H1 (cell line): Measurements from ENCODE around the gene GMCL2.
"Not testable (repeated sequence)": the region's sequence is repeated elsewhere in the genome, so short reads cannot be mapped to it uniquely, and the experiment has no call there.

Experiments
- BACH1 ChIP-seq: IDR thresholded peaks from 2 replicates; pipeline ENCODE4 v1.6.1; 2012; ENCODE audit warnings: low read length, improper control_type of control experiment
- EZH2 ChIP-seq: fragments of 200-600 bp; sonication (generic); IDR thresholded peaks from 2 replicates; pipeline ENCODE4 v1.7.1; 2012; ENCODE audit warnings: low read depth, mild to moderate bottlenecking, moderate library complexity, low read length, inconsistent platforms; ENCODE audit not compliant: severe bottlenecking
- JUND ChIP-seq: IDR thresholded peaks from 2 replicates; pipeline ENCODE4 v1.6.1; 2011; ENCODE audit warnings: mild to moderate bottlenecking, improper control_type of control experiment, low read length
- POLR2A ChIP-seq, 2 experiments: IDR thresholded peaks; 1 replicate in 1 of 2; 2 replicates in 1 of 2; pipeline ENCODE4 v1.6.1; 2011; ENCODE audit warnings: low read depth in 2 of 2, low read length in 2 of 2, mild to moderate bottlenecking in 2 of 2; ENCODE audit errors: control extremely low read depth in 1 of 2
- POLR2AphosphoS5 ChIP-seq: IDR thresholded peaks from 2 replicates; pipeline ENCODE4 v1.6.1; 2011; ENCODE audit warnings: low read depth, low read length
- RNF2 ChIP-seq: fragments of 200-900, 300-1000 bp; sonication (generic); IDR thresholded peaks from 2 replicates; pipeline ENCODE4 v1.7.1; 2016; ENCODE audit warnings: borderline replicate concordance, low read depth, mild to moderate bottlenecking, antibody characterized with exemption, low read length; ENCODE audit not compliant: poor library complexity, severe bottlenecking; ENCODE audit errors: missing control alignments
- SP4 ChIP-seq: IDR thresholded peaks from 2 replicates; pipeline ENCODE4 v1.6.1; 2012; ENCODE audit warnings: low read length, inconsistent platforms
- TBP ChIP-seq: IDR thresholded peaks from 2 replicates; pipeline ENCODE4 v1.6.1; 2011; ENCODE audit warnings: low read depth, low read length, improper control_type of control experiment
- TF ChIP-seq, protein P1 (sequence below): IDR thresholded peaks from 2 replicates; pipeline ENCODE4 v1.6.1; 2012; ENCODE audit warnings: inconsistent platforms
- TF ChIP-seq, protein P2 (sequence below): IDR thresholded peaks from 2 replicates; pipeline ENCODE4 v1.6.1; 2012; ENCODE audit warnings: low read length, inconsistent platforms

DNA sequence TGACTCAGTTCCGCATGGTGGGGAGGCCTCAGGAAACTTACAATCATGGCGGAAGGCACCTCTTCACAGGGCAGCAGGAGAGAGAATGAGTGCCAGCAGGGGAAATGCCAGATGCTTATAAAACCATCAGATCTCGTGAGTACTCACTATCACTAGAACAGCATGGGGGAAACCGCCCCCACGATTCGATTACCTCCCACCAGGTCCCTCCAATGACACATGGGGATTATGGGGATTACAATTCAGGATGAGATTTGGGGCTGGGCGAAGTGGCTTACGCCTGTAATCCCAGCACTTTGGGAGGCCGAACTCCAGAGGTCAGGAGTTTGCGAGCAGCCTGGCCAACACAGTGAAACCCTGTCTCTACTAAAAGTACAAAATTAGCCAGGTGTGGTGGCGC is 11.0 kb upstream of the GMCL2 start:
- TF ChIP-seq RNF2; EZH2; TBP; SP4; POLR2AphosphoS5; POLR2A (IDR thresholded peaks at IDR 0.05; ENCODE audit: control extremely low read depth in 1 of 2, low read depth in 2 of 2, low read length in 2 of 2); BACH1; JUND: not testable (repeated sequence)
- TF ChIP-seq, protein P1, sequence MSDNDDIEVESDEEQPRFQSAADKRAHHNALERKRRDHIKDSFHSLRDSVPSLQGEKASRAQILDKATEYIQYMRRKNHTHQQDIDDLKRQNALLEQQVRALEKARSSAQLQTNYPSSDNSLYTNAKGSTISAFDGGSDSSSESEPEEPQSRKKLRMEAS, result not testable (repeated sequence)
- TF ChIP-seq, protein P2, sequence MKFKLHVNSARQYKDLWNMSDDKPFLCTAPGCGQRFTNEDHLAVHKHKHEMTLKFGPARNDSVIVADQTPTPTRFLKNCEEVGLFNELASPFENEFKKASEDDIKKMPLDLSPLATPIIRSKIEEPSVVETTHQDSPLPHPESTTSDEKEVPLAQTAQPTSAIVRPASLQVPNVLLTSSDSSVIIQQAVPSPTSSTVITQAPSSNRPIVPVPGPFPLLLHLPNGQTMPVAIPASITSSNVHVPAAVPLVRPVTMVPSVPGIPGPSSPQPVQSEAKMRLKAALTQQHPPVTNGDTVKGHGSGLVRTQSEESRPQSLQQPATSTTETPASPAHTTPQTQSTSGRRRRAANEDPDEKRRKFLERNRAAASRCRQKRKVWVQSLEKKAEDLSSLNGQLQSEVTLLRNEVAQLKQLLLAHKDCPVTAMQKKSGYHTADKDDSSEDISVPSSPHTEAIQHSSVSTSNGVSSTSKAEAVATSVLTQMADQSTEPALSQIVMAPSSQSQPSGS, result not testable (repeated sequence)
